T-helper 1 cell treated with Interleukin-12 subunit alpha and Interleukin-12 subunit beta and Interleukin-4 antibody, amounts not matched to agents 30 μg/mL and 1 μg/mL, for 36 hours (primary cell): ENCODE measurements around the gene SCRG1.

Experiments used
- H3K27ac Mint-ChIP-seq: one replicate; pipeline ENCODE4 v1.8.0; 2021; ENCODE audit warnings: mild to moderate bottlenecking, mixed read lengths
- H3K27me3 Mint-ChIP-seq: one replicate; pipeline ENCODE4 v1.8.0; 2021; ENCODE audit warnings: low read depth, mixed read lengths
- H3K36me3 Mint-ChIP-seq: one replicate; pipeline ENCODE4 v1.8.0; 2021; ENCODE audit warnings: low read depth, mixed read lengths
- H3K4me1 Mint-ChIP-seq: one replicate; pipeline ENCODE4 v1.8.0; 2021; ENCODE audit warnings: low read depth, mixed read lengths
- H3K4me3 Mint-ChIP-seq: one replicate; pipeline ENCODE4 v1.8.0; 2021; ENCODE audit warnings: mild to moderate bottlenecking, moderate library complexity, mixed read lengths
- H3K9me3 Mint-ChIP-seq: one replicate; pipeline ENCODE4 v1.8.0; 2021; ENCODE audit warnings: mixed read lengths

SCRG1 gene

DNA sequence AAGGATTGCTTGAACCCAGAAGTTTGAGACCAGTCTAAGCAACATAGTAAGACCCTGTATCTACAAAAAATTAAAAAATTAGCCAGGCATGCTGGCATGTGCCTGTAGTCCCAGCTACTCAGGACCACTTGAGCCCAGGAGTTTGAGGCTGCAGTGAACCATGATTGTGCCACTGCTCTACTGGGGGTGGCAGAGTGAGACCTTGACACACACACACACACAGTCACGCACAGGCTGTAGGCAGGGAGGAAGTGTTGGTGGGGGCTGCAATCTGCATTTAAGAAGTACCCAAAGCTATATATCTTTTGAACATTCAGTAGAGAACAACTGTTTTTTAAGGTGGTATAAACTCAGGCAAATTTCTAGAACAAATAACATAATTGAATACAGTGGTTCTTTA, 7.2 kb downstream of the SCRG1 start:
- no peaks in the 10 kb centered on the region for H3K27me3 Mint-ChIP-seq
- peaks cover 15% of the 10 kb centered on the region for H3K36me3 Mint-ChIP-seq
- H3K27ac Mint-ChIP-seq: no peak overlapping the region
- no peak overlapping the region for H3K4me3 Mint-ChIP-seq
- no peaks in the 10 kb centered on the region for H3K9me3 Mint-ChIP-seq
- no peaks in the 10 kb centered on the region for H3K4me1 Mint-ChIP-seq

DNA sequence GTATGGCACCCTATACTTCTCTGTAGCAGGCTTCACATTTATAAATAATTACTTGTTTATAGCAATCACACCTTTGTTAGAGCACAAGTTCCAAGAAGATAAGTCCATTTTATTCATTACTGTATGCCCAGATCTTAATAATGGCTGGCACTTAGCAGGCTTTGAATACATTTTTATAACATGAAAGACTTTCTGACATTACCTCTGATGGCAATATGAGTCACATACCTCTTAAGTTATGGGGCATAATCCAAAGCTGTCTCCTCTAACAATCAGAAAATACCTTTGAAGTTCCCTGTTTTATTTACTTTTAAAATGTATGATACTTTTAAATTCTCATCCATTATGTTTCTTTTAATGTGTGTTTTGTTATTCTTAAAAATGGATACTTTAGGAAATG, 12.2 kb downstream of the SCRG1 start:
- Mint-ChIP-seq H3K27me3 (no peaks in the 10 kb centered on the region), H3K4me3 (no peak overlapping the region), H3K27ac (no peak overlapping the region), H3K4me1 (peaks cover 2% of the 10 kb centered on the region), H3K9me3 (no peaks in the 10 kb centered on the region), H3K36me3 (peaks cover 3% of the 10 kb centered on the region)

DNA sequence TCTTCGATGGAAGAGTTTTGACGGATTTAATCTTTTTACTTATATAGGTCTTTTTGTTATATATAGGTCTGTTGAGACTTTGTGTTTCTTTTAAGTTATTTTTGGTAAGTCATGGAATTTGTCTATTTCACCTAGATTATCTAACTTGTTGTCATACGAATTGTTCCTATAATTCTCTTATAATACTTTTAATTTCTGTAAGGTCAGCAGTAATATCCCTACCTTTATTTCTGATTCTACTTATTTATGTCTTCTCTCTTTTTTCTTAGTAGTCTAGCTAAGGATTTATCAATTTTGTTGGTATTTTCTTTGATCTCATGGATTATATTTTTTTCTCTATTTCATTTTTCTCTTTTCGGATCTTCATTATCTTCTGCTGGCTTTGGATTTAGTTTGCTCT, 16.6 kb downstream of the SCRG1 start:
- no peak overlapping the region for H3K4me3 Mint-ChIP-seq
- no peaks in the 10 kb centered on the region for H3K27me3 Mint-ChIP-seq
- H3K9me3 Mint-ChIP-seq: no peaks in the 10 kb centered on the region
- H3K27ac Mint-ChIP-seq: no peak overlapping the region
- peaks cover 5% of the 10 kb centered on the region for H3K36me3 Mint-ChIP-seq
- H3K4me1 Mint-ChIP-seq: peaks cover 4% of the 10 kb centered on the region

DNA sequence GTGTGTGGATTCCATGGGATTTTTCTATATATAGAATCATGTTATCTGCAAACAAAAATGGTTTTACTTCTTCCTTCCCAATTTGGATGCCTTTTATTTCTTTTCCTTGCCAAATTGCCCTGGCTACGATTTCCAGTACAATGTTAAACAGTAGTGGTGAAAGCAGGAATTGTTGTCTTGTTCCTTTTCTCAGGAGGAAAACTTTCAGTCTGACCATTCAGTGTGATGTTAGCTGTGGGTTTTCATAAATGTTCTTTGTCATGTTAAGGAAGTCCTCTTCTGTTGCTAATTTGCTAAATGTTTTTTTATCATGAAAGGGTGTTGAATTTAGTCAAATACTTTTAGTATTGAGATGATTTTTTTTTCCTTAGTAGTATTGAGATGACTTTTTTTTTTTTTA, 17.3 kb downstream of the SCRG1 start:
- H3K27me3 Mint-ChIP-seq: no peaks in the 10 kb centered on the region
- H3K36me3 Mint-ChIP-seq: peaks cover 5% of the 10 kb centered on the region
- H3K4me1 Mint-ChIP-seq: peaks cover 4% of the 10 kb centered on the region
- no peak overlapping the region for H3K4me3 Mint-ChIP-seq
- no peaks in the 10 kb centered on the region for H3K9me3 Mint-ChIP-seq
- no peak overlapping the region for H3K27ac Mint-ChIP-seq

DNA sequence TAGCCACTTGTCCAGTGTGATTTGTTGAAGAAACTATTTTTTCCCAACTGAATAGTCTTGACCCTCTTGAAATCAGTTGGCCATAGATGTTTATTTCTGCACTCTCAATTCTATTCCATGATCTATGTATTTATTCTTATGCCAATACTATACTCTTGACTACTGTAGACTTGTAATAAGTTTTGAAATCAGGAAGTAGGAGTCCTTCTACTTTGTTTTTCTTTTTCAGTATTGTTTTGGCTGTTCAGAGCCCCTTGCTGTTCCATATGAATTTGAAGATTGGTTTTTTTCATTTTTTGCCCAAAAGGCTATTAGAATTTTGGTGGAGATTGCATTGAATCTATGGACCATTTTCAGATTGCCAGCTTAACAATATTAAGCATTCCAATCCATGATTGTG, 17.9 kb downstream of the SCRG1 start:
- Mint-ChIP-seq H3K4me1 (peaks cover 2% of the 10 kb centered on the region), H3K27ac (no peak overlapping the region), H3K36me3 (peaks cover 8% of the 10 kb centered on the region), H3K27me3 (no peaks in the 10 kb centered on the region), H3K4me3 (no peak overlapping the region), H3K9me3 (no peaks in the 10 kb centered on the region)

DNA sequence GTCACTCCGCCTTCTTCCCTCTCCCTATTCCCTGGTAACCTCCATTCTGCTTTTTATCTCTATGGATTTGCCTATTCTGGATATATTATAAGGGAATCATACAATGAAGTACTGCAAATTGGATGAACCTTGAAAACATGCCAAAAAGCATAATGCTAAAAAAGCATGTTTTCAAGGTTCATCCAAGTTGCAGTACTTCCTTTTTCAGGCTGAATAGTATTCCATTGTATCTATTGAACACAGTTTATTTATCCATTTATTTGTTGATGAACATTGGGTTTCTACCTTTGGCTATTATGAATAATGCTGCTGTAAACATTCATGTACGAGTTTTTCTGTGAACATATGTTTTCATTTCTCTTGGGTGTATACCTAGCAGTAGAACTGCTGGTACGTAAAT, 19.0 kb downstream of the SCRG1 start:
- Mint-ChIP-seq H3K4me1 (peaks cover 4% of the 10 kb centered on the region), H3K9me3 (no peaks in the 10 kb centered on the region), H3K27me3 (no peaks in the 10 kb centered on the region), H3K36me3 (peaks cover 10% of the 10 kb centered on the region), H3K4me3 (no peak overlapping the region), H3K27ac (no peak overlapping the region)

DNA sequence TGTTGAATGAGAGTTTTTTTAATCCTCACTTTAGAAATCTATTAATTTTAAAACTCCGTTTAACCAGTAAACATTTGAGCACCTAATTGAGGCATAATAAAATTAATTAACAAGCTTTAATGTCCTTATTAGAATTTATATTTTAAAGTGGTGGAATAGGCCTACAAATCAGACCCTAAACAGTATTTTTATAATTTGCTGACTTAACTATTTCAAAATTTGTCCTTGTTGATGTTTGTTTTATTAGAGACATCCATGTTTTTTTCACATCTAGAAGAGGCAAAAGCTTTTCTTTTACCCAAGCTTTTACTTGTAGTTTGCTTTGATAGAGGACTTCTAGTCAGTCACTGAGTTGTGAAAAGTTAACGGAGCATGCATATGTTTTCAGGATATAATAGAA, 24.3 kb downstream of the SCRG1 start:
- Mint-ChIP-seq H3K27me3 (no peaks in the 10 kb centered on the region), H3K27ac (no peak overlapping the region), H3K4me3 (no peak overlapping the region), H3K9me3 (no peaks in the 10 kb centered on the region), H3K4me1 (peaks cover 15% of the 10 kb centered on the region), H3K36me3 (peaks cover 12% of the 10 kb centered on the region)

DNA sequence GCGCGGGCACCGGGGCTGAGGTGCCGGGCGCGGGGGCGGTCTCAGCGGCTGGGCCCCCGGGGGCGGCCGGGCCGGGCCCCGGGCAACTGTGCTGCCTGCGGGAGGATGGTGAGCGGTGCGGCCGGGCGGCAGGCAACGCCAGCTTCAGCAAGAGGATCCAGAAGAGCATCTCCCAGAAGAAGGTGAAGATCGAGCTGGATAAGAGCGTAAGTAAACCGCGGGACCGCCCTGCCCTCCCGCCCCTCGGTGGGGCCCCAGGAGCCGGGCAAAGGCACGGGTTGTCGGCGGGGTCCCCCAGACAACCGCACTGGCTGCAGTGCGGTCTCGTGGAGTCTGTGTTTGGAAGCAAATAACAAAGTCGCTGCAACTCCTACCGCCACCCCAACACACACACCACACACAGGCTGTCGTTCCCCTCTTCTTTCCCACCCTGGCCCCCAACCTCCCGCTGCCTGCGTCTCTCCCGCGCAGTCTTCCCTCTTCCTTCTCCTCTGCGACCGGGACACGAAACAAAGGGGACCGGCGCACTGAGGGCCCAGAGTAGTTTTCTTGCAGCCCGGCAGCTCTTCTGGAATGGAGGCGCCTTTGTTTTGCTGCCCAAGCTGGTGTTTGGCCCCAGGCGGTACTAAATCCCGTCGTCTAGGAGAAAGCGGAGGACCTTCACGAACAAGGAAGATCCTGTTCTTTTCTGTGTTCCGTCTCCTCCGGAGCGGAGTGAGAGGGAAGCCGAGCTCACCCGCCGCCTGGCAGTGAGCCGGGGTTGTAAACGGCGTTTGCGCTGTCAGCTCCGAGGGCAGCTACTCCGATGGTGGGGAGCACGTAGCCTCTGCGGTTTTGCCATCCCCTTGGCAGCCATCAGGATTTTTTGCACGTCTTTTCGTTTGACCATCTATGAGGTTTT, 27.4 kb downstream of the SCRG1 start:
- Mint-ChIP-seq H3K27me3 (no peaks in the 10 kb centered on the region), H3K4me1 (peaks cover 31% of the 10 kb centered on the region), H3K27ac (peak overlapping the region; percentile 88), H3K4me3 (peak overlapping the region; percentile 92), H3K36me3 (peaks cover 12% of the 10 kb centered on the region), H3K9me3 (no peaks in the 10 kb centered on the region)

DNA sequence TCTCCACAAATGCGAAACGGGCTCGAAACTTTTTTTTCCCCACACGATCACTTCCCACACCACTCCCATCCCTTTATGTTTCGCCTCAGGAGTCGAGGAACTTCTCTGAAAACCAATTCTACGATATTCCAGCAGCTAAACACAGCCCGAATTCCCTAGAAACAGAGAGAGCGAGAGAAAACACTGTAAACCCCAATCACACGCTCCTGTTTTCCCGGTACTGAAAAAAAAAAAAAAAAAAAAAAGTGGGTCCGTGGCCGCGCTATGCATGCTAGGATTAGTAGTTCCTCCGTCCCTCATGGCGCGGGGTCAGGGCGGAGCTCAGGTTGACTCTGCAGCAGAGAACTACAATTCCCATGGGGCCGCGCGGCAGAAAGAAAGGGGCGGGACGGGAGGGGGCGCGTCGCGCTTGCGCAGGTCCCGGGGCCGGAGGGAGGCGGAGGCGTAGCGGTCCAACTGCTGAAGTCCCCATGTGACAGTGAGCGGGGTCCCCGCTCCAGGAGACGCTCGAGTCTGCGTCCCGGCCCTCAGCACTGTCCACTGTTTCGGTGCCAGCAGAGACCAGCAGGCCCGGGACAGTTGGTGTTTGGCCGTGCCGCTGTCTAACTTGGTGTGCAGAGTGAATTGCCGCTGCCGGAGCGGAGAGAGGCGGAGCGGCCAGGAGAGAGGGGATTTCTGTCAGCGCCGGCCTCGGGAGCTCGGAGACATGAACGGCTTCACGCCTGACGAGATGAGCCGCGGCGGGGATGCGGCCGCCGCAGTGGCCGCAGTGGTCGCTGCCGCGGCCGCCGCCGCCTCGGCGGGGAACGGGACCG, 28.2 kb downstream of the SCRG1 start, which contains the start of gene SAP30:
SAP30 (plus strand) TSS at position 478 of the 815 bp plus-strand sequence; CDS start at position 707, 229 bp downstream.
- peak within 1 kb of the TSS; percentile 100 for H3K4me3 Mint-ChIP-seq
- peaks cover 7% of the 10 kb centered on the region for H3K36me3 Mint-ChIP-seq
- H3K4me1 Mint-ChIP-seq: peaks cover 38% of the 10 kb centered on the region
- H3K9me3 Mint-ChIP-seq: no peaks in the 10 kb centered on the region
- no peaks in the 10 kb centered on the region for H3K27me3 Mint-ChIP-seq
- peak within 1 kb of the TSS; percentile 99 for H3K27ac Mint-ChIP-seq

DNA sequence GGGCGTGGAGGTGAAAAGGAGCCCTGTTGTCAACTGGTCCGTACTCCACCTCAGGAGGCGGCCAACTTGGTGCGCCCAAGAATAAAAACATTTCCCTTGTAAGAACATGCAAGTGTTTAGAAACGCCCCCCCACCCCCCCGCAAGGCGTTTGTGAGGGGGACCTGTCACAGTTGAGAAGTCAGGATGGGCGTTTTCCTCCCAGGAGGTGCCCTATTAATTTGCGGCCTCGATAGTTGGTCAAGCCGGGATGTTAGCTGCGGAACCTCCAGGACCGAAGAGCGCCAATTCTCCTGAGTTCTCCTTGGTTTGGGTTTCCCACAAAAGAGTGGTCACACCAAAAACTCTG, 28.8 kb downstream of the SCRG1 start:
- Mint-ChIP-seq H3K27ac (peak overlapping the region; percentile 99), H3K27me3 (no peaks in the 10 kb centered on the region), H3K36me3 (peaks cover 7% of the 10 kb centered on the region), H3K4me3 (peak overlapping the region; percentile 100), H3K9me3 (no peaks in the 10 kb centered on the region), H3K4me1 (peaks cover 44% of the 10 kb centered on the region)

DNA sequence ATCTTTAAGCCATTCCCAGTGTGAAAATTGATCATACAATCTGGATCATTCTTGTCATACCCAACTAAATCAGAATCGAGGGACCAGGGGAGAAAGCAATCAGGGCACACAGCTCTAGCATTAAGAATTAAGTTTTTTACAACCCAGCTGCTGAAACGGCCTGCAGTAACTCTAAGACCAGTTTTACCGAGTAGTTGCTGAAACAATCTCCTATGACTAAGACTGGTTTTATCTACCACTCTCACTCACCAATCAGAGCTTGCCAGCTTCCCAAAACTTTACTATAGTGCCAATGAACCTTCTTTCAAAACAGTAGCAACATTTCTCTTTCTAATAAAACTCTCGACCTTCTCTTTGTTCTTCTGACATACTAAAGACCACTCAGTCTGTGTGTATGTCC, 31.0 kb downstream of the SCRG1 start:
- peak overlapping the region; percentile 44 for H3K27ac Mint-ChIP-seq
- peaks cover 4% of the 10 kb centered on the region for H3K36me3 Mint-ChIP-seq
- H3K9me3 Mint-ChIP-seq: no peaks in the 10 kb centered on the region
- H3K27me3 Mint-ChIP-seq: no peaks in the 10 kb centered on the region
- peaks cover 37% of the 10 kb centered on the region for H3K4me1 Mint-ChIP-seq
- peak overlapping the region; percentile 59 for H3K4me3 Mint-ChIP-seq

DNA sequence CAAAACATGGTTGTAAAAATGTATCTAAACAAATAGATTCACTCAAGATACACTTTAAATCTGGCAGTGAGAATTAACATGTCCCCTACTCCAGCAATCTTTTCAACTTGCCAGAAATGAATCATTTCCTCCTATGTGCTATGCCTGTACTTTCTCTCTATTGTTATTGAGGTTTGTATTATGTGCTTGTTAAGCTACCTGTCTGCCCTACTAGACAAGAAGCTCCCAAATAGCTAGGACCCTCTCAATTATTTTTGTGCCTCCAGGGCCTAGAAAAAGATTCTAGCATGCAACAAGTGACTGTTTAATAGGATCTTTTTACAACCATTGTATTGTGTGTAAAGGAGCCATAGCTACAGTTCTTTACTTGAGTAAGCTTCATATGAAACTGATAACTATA, 31.6 kb downstream of the SCRG1 start:
- Mint-ChIP-seq H3K27ac (peak overlapping the region; percentile 71), H3K36me3 (peaks cover 6% of the 10 kb centered on the region), H3K27me3 (no peaks in the 10 kb centered on the region), H3K9me3 (no peaks in the 10 kb centered on the region), H3K4me1 (peaks cover 36% of the 10 kb centered on the region), H3K4me3 (peak overlapping the region; percentile 59)

DNA sequence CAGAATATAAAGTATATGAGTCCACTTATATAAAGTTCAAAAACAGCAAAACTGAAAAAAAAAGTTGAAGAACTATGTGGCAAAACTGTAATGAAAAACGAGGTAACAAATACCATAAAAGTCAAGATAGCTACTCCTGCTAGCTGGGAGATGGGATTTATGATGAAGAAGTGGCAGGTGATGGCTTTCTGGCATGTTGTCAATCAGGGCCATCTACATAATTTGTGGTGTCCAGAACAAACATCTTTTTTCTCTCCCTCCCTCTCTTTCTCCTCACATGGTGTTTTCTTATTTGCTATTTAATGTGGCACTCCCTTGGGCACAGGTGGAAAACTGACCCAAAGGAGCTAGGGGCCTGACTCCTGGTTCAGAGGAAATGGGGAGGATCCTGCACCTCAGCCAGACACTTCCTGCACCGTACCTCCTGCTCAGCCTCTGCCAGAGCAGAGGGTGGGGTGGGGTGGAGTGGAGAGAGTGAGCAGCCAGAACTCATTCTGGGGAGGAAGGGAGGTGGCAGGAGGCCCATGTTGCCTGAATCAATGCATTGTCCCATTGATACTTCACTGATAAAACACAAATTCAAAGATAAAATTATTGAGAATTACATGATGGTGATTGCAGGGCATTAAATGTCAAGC, 33.4 kb downstream of the SCRG1 start:
- Mint-ChIP-seq H3K4me3 (peak overlapping the region; percentile 25), H3K9me3 (no peaks in the 10 kb centered on the region), H3K4me1 (peaks cover 36% of the 10 kb centered on the region), H3K27ac (peak overlapping the region; percentile 55), H3K36me3 (peaks cover 5% of the 10 kb centered on the region), H3K27me3 (peaks cover 4% of the 10 kb centered on the region)

DNA sequence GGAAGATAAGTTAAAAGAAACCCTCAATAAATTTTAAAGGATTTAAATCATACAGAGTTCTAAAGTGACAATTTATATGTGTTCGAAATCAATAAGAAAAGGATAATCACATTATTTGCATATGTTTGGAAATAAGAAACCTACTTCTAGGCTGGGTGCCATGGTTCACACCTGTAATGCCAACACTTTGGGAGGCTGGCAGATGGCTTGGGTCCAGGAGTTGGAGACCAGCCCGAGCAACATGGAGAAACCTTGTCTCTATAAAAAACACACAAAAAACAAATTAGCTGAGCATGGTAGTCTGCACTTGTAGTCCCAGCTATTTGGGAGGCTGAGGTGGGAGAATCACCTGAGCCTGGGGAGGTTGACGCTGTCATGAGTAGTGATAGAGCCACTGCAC, 36.2 kb downstream of the SCRG1 start:
- Mint-ChIP-seq H3K4me1 (peaks cover 27% of the 10 kb centered on the region), H3K9me3 (peaks cover 3% of the 10 kb centered on the region), H3K27me3 (peaks cover 4% of the 10 kb centered on the region)

More for the DNA sequence above, 36.2 kb downstream of the SCRG1 start:
- Mint-ChIP-seq H3K4me3 (no peak overlapping the region), H3K36me3 (peaks cover 5% of the 10 kb centered on the region), H3K27ac (no peak overlapping the region)
